Heart right ventricle (tissue), 16 donors: ENCODE data around the gene METAP1D. TPM values are rescaled to one million over a fixed set of nuclear protein-coding genes. Genes with fewer than 3 reads are reported as not detected.

Source experiments
- ATAC-seq, 8 donors: fragments of 200-7000 bp; cut with Tn5 transposase; one replicate each; pipeline ENCODE4 v1.9.1; 2020; ENCODE audit warnings: mild to moderate bottlenecking in 8 of 8, moderate library complexity in 8 of 8, moderate number of reproducible peaks in 1 of 8
- DNase-seq, 2 donors: peaks; one replicate each; pipeline ENCODE4 v3.0.0-alpha.2; 2020
- H3K27ac ChIP-seq, 10 donors: fragments of 200-600 bp; sonication (generic) in 2 of 10; one replicate each; pipeline versions ENCODE4 v1.5.0 to v1.8.0; 2020 to 2022; ENCODE audit warnings: mild to moderate bottlenecking in 3 of 10
- H3K27me3 ChIP-seq, 7 donors: fragments of 200-600 bp; one replicate each; pipeline ENCODE4 v1.8.0; 2021 to 2022; ENCODE audit warnings: mild to moderate bottlenecking in 2 of 7
- H3K36me3 ChIP-seq, 9 donors: fragments of 200-600 bp; sonication (generic) in 1 of 9; one replicate each; pipeline versions ENCODE4 v1.5.0 to v1.8.0; 2020 to 2022; ENCODE audit warnings: mild to moderate bottlenecking in 2 of 9
- H3K4me1 ChIP-seq, 9 donors: fragments of 200-600 bp; sonication (generic) in 1 of 9; one replicate each; pipeline versions ENCODE4 v1.5.0 to v1.8.0; 2020 to 2022; ENCODE audit warnings: mild to moderate bottlenecking in 4 of 9
- H3K4me3 ChIP-seq, 10 donors: fragments of 200-600 bp; sonication (generic) in 2 of 10; one replicate each; pipeline versions ENCODE4 v1.5.0 to v1.8.0; 2020 to 2022; ENCODE audit warnings: mild to moderate bottlenecking in 7 of 10, moderate library complexity in 2 of 10
- H3K9me3 ChIP-seq, 11 donors: fragments of 200-600 bp in 10 of 11; sonication (generic) in 2 of 11; one replicate each; pipeline versions ENCODE4 v1.5.0 to v1.8.0; 2013 to 2022; ENCODE audit warnings: mild to moderate bottlenecking in 2 of 11, control low read depth in 1 of 11, moderate library complexity in 1 of 11
- CTCF ChIP-seq, 9 donors: fragments of 200-600 bp; sonication (generic) in 2 of 9; IDR thresholded peaks; one replicate each; pipeline versions ENCODE4 v1.5.0 to v1.8.0; 2021 to 2022; ENCODE audit warnings: antibody characterized with exemption in 9 of 9, mild to moderate bottlenecking in 5 of 9, moderate library complexity in 1 of 9
- WGBS, 2 donors: extraction: QIAGEN DNeasy Blood & Tissue Kit; methylation state at CpG; one replicate each; pipeline ENCODE4 v1.1.7; 2013; ENCODE audit warnings: inconsistent platforms in 1 of 2; 5-methylcytosine and 5-hydroxymethylcytosine counted together
- intact Hi-C, 10 donors: fragments of 100-400 bp; cut with DNase I; formaldehyde crosslinking; loops; one replicate each; pipeline versions ENCODE4 v1.11.1 to v1.14.2; 2022
- polyA plus RNA-seq, 2 donors: library from polyadenylated mRNA; stranded (reverse); fragments of 200-250 nt; gene quantifications; one replicate each; pipeline ENCODE4 v1.2.3, GENCODE V29; 2013
- total RNA-seq, 10 donors: library from RNA; stranded (reverse); fragmentation: NEBNext Ultra II Directional in 3 of 10; extraction: Animal tissue kit (Norgen Biotek cat#: 25700) in 3 of 10; gene quantifications; one replicate each; pipeline versions ENCODE4 v1.2.1 to v1.2.4, GENCODE V29; 2021 to 2023
- donor health status: Arrhythmogenic right ventricular cardiomyopathy.
- donor health status: ischemic (EF 13 %, LVEDD 7.1; RV severe dilation, severe dysfunction).
- donor health status: healthy with polysubstance abuse.
- donor health status: DM: no; HTN: yes; CAD: no.
- donor health status: DM: no; HTN: no; CAD: no.
- donor health status: ischemic (EF 25% LVEDD 6.9; RV normal size, moderate dysfunction).
- donor health status: ischemic (EF 25% LVEDD 5.7; RV mildly dilated, moderate dysfunction).
- donor health status: healthy.
- donor health status: DM: yes; HTN: yes; CAD: no.
- donor health status: Ischemic cardiomyopathy.
- donor health status: ischemic (EF 35%, LVEDD 5.7; RV mildly dilated, moderate dysfunction).
- donor health status: nonischemic (EF 11% LVEDD 7.7; RV severe dilation, severe dysfunction).
- donor health status: DM: yes; HTN: yes; CAD: no.
- donor health status: PGD.
- donor health status: ischemic (EF 29% LVEDD 5.4; RV normal size, mild dysfunction).
- donor health status: nonischemic (EF 23%, LVEDD 6.1; RV moderate dilation, normal function).

METAP1D gene
- total and polyA plus RNA-seq, 12 donors = 3.4 to 8.3 (median 6.1) TPM

DNA sequence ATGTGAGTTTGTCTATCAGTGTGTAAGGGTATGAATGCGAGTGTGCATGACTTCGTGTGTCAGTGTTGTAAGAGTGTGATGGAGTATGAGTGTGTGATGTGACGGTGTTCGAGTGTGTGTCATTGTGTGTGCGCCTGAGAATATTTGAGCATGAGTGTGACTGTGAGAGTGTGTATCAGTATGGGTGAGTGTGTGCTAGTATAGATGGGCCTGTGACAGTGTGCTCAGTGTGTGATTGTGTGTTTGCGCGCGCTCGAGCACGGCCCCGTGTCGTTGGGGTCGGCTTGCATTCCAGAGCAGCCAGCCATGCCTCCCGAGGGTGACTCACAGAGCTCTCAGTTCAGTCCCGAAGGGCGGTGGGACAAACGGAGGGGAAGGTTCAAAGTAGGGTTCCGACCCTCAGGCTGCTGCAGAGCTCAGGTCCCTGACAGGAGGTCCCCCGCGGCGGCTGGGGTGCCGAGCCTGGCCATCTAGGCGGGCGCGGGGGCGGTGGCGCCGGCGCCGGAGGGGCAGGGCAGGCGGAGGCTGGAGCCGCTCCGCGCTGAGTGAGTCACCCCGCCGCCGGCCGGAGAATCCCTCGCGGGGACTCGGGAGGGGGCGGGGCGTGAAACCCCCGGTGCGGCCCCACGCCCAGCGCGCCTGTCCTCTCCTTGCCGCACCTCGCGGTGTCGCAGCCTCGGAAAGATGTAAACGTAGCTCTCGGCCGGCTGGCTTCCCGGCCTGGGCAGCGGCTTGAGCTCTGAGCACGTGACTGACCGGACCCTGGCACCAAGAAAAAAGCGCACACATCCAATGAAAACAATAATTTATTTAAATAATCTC is 99.1 kb downstream of the METAP1D start:
- 7 to 9% methylated on average over 48 to 61 of the region's 61 CpGs for WGBS, 2 donors
- DNase-seq (no peak), ATAC-seq (peak in 4 of 8 donors; percentile 28 to 66 (median 43))
- Histone ChIP-seq H3K9me3 (no peaks in the 10 kb centered on the region), H3K27me3 (peaks cover 90 to 100% (median 100%) of the 10 kb centered on the region in 7 donors), H3K4me3 (peak overlapping the region in 9 of 10 donors; percentile 8 to 52 (median 26)), H3K4me1 (peaks cover 36 to 92% (median 87%) of the 10 kb centered on the region in 9 donors), H3K27ac (no peak overlapping the region), H3K36me3 (no peaks in the 10 kb centered on the region)
- intact Hi-C loops = no loop called here
- no peak for TF ChIP-seq CTCF (IDR thresholded peaks at IDR 0.05)

DNA sequence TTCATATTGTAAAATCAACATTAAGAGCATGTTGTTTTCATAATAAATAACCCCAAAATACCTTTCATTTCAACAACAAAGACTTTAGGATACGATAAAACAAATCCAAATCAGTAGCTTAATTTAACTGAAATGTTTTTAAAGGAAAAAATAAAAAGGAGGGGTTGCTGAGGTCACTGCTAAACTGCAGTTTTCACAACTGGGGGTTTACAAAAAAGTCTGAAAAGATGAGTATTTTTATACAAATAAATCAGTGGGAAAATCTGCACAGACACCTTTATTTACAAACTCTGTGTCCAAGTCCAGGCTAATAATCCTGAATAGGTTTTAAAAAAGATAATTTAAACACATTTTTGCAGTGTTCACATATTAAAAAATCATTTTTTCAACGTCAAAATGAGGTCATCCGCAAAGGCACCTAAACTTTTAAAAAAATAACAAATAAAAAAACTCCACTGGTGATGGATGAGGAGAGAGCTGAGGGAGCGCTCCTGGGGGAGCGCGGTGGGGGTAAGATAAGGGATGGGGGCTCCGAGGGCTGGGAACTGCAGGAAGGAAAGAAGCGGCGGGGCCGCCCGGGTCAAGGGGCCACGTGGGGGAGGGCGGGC is 99.8 kb downstream of the METAP1D start:
- no peaks in the 10 kb centered on the region for H3K36me3 ChIP-seq
- H3K4me1 ChIP-seq = peaks cover 35 to 90% (median 80%) of the 10 kb centered on the region in 9 donors
- H3K27ac ChIP-seq = no peak overlapping the region
- no peak for TF ChIP-seq CTCF (IDR thresholded peaks at IDR 0.05)
- WGBS, 2 donors = 4 to 6% methylated on average over 12 to 13 of the region's 13 CpGs
- H3K4me3 ChIP-seq = peak overlapping the region in 8 of 10 donors; percentile 18 to 52 (median 26)
- DNase-seq = no peak
- H3K9me3 ChIP-seq = no peaks in the 10 kb centered on the region
- no peak for ATAC-seq
- intact Hi-C loops = loop anchor here in 9 of 10 donors (5.0 to 10.0 kb wide), 7 partner anchors 175 to 525 kb away; partner anchors contain the start of gene HAT1 (in 1 of the 9)
- peaks cover 90 to 100% (median 100%) of the 10 kb centered on the region in 7 donors for H3K27me3 ChIP-seq

GRCh38 chr2:172100080-172100934 is 100.6 kb downstream of the METAP1D start:
- Histone ChIP-seq H3K4me3 (peak overlapping the region in 1 of 10 donors; percentile 20), H3K27me3 (peaks cover 88 to 100% (median 100%) of the 10 kb centered on the region in 7 donors), H3K36me3 (no peaks in the 10 kb centered on the region), H3K9me3 (no peaks in the 10 kb centered on the region), H3K4me1 (peaks cover 28 to 82% (median 73%) of the 10 kb centered on the region in 9 donors), H3K27ac (no peak overlapping the region)
- DNase-seq = no peak
- ATAC-seq = no peak
- no peak for TF ChIP-seq CTCF (IDR thresholded peaks at IDR 0.05)
- intact Hi-C loops = loop anchor here in 9 of 10 donors (5.0 to 10.0 kb wide), 7 partner anchors 176 to 526 kb away; partner anchors contain the start of gene HAT1 (in 1 of the 9)
- 5% methylated on average over 68 to 72 of the region's 72 CpGs for WGBS, 2 donors
